Left ventricle myocardium inferior (tissue), 1 donor: Measurements from ENCODE around the gene LRRC3. TPM values are rescaled to one million over a fixed set of nuclear protein-coding genes. Genes with fewer than 3 reads are reported as not detected.

ENCODE experiments used
- DNase-seq: peaks from one replicate; pipeline ENCODE4 v3.0.0-alpha.2; 2020
- H3K27ac ChIP-seq: fragments of 200-600 bp; replicated peaks from 2 replicates; pipeline ENCODE4 v1.8.0; 2021
- H3K27me3 ChIP-seq: fragments of 200-600 bp; 2 replicates; pipeline ENCODE4 v1.8.0; 2021; ENCODE audit warnings: low read depth
- H3K36me3 ChIP-seq: fragments of 200-600 bp; 2 replicates; pipeline ENCODE4 v1.8.0; 2021
- H3K4me1 ChIP-seq: fragments of 200-600 bp; 2 replicates; pipeline ENCODE4 v1.8.0; 2021
- H3K4me3 ChIP-seq: fragments of 200-600 bp; 2 replicates; pipeline ENCODE4 v1.8.0; 2021; ENCODE audit warnings: mild to moderate bottlenecking, moderate library complexity
- H3K9me3 ChIP-seq: fragments of 200-600 bp; replicated peaks from 2 replicates; pipeline ENCODE4 v1.8.0; 2021
- CTCF ChIP-seq: fragments of 200-600 bp; IDR thresholded peaks from 2 replicates; pipeline ENCODE4 v1.8.0; 2021; ENCODE audit warnings: antibody characterized with exemption, mild to moderate bottlenecking, borderline replicate concordance
- intact Hi-C: fragments of 100-400 bp; cut with micrococcal nuclease; formaldehyde crosslinking; loops from one replicate; pipeline ENCODE4 v1.11.0; 2022
- total RNA-seq: library from RNA; stranded (reverse); fragmentation: NEBNext Ultra II Directional; extraction: Animal tissue kit (Norgen Biotek cat#: 25700); gene quantifications from one replicate; pipeline ENCODE4 v1.2.1, GENCODE V29; 2021
- donor health status: DM: no; HTN: yes; CAD: no; lungs with severe emphysema.

LRRC3 gene
- total RNA-seq, 1 donor from 2014 or later, result 1.8 TPM

- TF ChIP-seq CTCF, result no peak
- DNase-seq, result no peak
- Histone ChIP-seq H3K4me3 (no peak overlapping the region), H3K36me3 (no peaks in the 10 kb centered on the region), H3K9me3 (no peaks in the 10 kb centered on the region), H3K27me3 (no peaks in the 10 kb centered on the region), H3K27ac (no peak overlapping the region), H3K4me1 (no peaks in the 10 kb centered on the region)
- intact Hi-C loops, result no loop called here
Measured at GRCh38 chr21:44471996-44472395, 16.7 kb downstream of the LRRC3 start.

- no peak overlapping the region for H3K4me3 ChIP-seq
- no peak for DNase-seq
- no peaks in the 10 kb centered on the region for H3K36me3 ChIP-seq
- H3K27me3 ChIP-seq, result no peaks in the 10 kb centered on the region
- peaks cover 11% of the 10 kb centered on the region for H3K4me1 ChIP-seq
- no peak overlapping the region for H3K27ac ChIP-seq
- no peak for TF ChIP-seq CTCF
- intact Hi-C loops, result no loop called here
- H3K9me3 ChIP-seq, result no peaks in the 10 kb centered on the region
Measured at GRCh38 chr21:44473915-44474555, 18.7 kb downstream of the LRRC3 start.

- Histone ChIP-seq H3K36me3 (no peaks in the 10 kb centered on the region), H3K27ac (no peak overlapping the region), H3K4me3 (no peak overlapping the region), H3K9me3 (no peaks in the 10 kb centered on the region), H3K27me3 (no peaks in the 10 kb centered on the region), H3K4me1 (peaks cover 11% of the 10 kb centered on the region)
- no peak for TF ChIP-seq CTCF
- intact Hi-C loops, result no loop called here
- no peak for DNase-seq
Measured at GRCh38 chr21:44475266-44475845, 20.0 kb downstream of the LRRC3 start.

- intact Hi-C loops, result no loop called here
- no peak overlapping the region for H3K27ac ChIP-seq
- H3K27me3 ChIP-seq, result peaks cover 3% of the 10 kb centered on the region
- no peak for TF ChIP-seq CTCF
- no peak for DNase-seq
- no peaks in the 10 kb centered on the region for H3K36me3 ChIP-seq
- H3K9me3 ChIP-seq, result no peaks in the 10 kb centered on the region
- no peak overlapping the region for H3K4me3 ChIP-seq
- peaks cover 11% of the 10 kb centered on the region for H3K4me1 ChIP-seq
Measured at GRCh38 chr21:44477131-44477530, 21.8 kb downstream of the LRRC3 start.

GRCh38 chr21:44477712-44478111, 22.4 kb downstream of the LRRC3 start:
- H3K36me3 ChIP-seq, result no peaks in the 10 kb centered on the region
- TF ChIP-seq CTCF, result no peak
- intact Hi-C loops, result no loop called here

More at GRCh38 chr21:44477712-44478111, 22.4 kb downstream of the LRRC3 start:
- no peaks in the 10 kb centered on the region for H3K9me3 ChIP-seq
- H3K27me3 ChIP-seq, result peaks cover 8% of the 10 kb centered on the region
- no peak for DNase-seq
- H3K4me1 ChIP-seq, result peaks cover 11% of the 10 kb centered on the region
- H3K27ac ChIP-seq, result no peak overlapping the region
- H3K4me3 ChIP-seq, result no peak overlapping the region
